Heart right ventricle (tissue), 16 donors: ENCODE measurements around the gene GPR179. TPM values are rescaled to one million over a fixed set of nuclear protein-coding genes. Genes with fewer than 3 reads are reported as not detected.
A peak's percentile ranks its signal among the peaks of the same experiment; 100 is the strongest.
"Not testable (repeated sequence)": the region's sequence is repeated elsewhere in the genome, so short reads cannot be mapped to it uniquely, and the experiment has no call there.

Experiments used
- ATAC-seq, 8 donors: fragments of 200-7000 bp; cut with Tn5 transposase; one replicate each; pipeline ENCODE4 v1.9.1; 2020; ENCODE audit warnings: mild to moderate bottlenecking in 8 of 8, moderate library complexity in 8 of 8, moderate number of reproducible peaks in 1 of 8
- DNase-seq, 2 donors: peaks; one replicate each; pipeline ENCODE4 v3.0.0-alpha.2; 2020
- H3K27ac ChIP-seq, 10 donors: fragments of 200-600 bp; sonication (generic) in 2 of 10; one replicate each; pipeline versions ENCODE4 v1.5.0 to v1.8.0; 2020 to 2022; ENCODE audit warnings: mild to moderate bottlenecking in 3 of 10
- H3K27me3 ChIP-seq, 7 donors: fragments of 200-600 bp; one replicate each; pipeline ENCODE4 v1.8.0; 2021 to 2022; ENCODE audit warnings: mild to moderate bottlenecking in 2 of 7
- H3K36me3 ChIP-seq, 9 donors: fragments of 200-600 bp; sonication (generic) in 1 of 9; one replicate each; pipeline versions ENCODE4 v1.5.0 to v1.8.0; 2020 to 2022; ENCODE audit warnings: mild to moderate bottlenecking in 2 of 9
- H3K4me1 ChIP-seq, 9 donors: fragments of 200-600 bp; sonication (generic) in 1 of 9; one replicate each; pipeline versions ENCODE4 v1.5.0 to v1.8.0; 2020 to 2022; ENCODE audit warnings: mild to moderate bottlenecking in 4 of 9
- H3K4me3 ChIP-seq, 10 donors: fragments of 200-600 bp; sonication (generic) in 2 of 10; one replicate each; pipeline versions ENCODE4 v1.5.0 to v1.8.0; 2020 to 2022; ENCODE audit warnings: mild to moderate bottlenecking in 7 of 10, moderate library complexity in 2 of 10
- H3K9me3 ChIP-seq, 11 donors: fragments of 200-600 bp in 10 of 11; sonication (generic) in 2 of 11; one replicate each; pipeline versions ENCODE4 v1.5.0 to v1.8.0; 2013 to 2022; ENCODE audit warnings: mild to moderate bottlenecking in 2 of 11, control low read depth in 1 of 11, moderate library complexity in 1 of 11
- CTCF ChIP-seq, 9 donors: fragments of 200-600 bp; sonication (generic) in 2 of 9; IDR thresholded peaks; one replicate each; pipeline versions ENCODE4 v1.5.0 to v1.8.0; 2021 to 2022; ENCODE audit warnings: antibody characterized with exemption in 9 of 9, mild to moderate bottlenecking in 5 of 9, moderate library complexity in 1 of 9
- WGBS, 2 donors: extraction: QIAGEN DNeasy Blood & Tissue Kit; methylation state at CpG; one replicate each; pipeline ENCODE4 v1.1.7; 2013; ENCODE audit warnings: inconsistent platforms in 1 of 2; 5-methylcytosine and 5-hydroxymethylcytosine counted together
- intact Hi-C, 10 donors: fragments of 100-400 bp; cut with DNase I; formaldehyde crosslinking; loops; one replicate each; pipeline versions ENCODE4 v1.11.1 to v1.14.2; 2022
- polyA plus RNA-seq, 2 donors: library from polyadenylated mRNA; stranded (reverse); fragments of 200-250 nt; gene quantifications; one replicate each; pipeline ENCODE4 v1.2.3, GENCODE V29; 2013
- total RNA-seq, 10 donors: library from RNA; stranded (reverse); fragmentation: NEBNext Ultra II Directional in 3 of 10; extraction: Animal tissue kit (Norgen Biotek cat#: 25700) in 3 of 10; gene quantifications; one replicate each; pipeline versions ENCODE4 v1.2.1 to v1.2.4, GENCODE V29; 2021 to 2023
- donor health status: Arrhythmogenic right ventricular cardiomyopathy.
- donor health status: ischemic (EF 13 %, LVEDD 7.1; RV severe dilation, severe dysfunction).
- donor health status: healthy with polysubstance abuse.
- donor health status: DM: no; HTN: yes; CAD: no.
- donor health status: DM: no; HTN: no; CAD: no.
- donor health status: ischemic (EF 25% LVEDD 6.9; RV normal size, moderate dysfunction).
- donor health status: ischemic (EF 25% LVEDD 5.7; RV mildly dilated, moderate dysfunction).
- donor health status: healthy.
- donor health status: DM: yes; HTN: yes; CAD: no.
- donor health status: Ischemic cardiomyopathy.
- donor health status: ischemic (EF 35%, LVEDD 5.7; RV mildly dilated, moderate dysfunction).
- donor health status: nonischemic (EF 11% LVEDD 7.7; RV severe dilation, severe dysfunction).
- donor health status: DM: yes; HTN: yes; CAD: no.
- donor health status: PGD.
- donor health status: ischemic (EF 29% LVEDD 5.4; RV normal size, mild dysfunction).
- donor health status: nonischemic (EF 23%, LVEDD 6.1; RV moderate dilation, normal function).

Gene GPR179
- total and polyA plus RNA-seq, 12 donors, result under 0.01 to 0.22 (median 0.06) TPM; not detected in 2

- Histone ChIP-seq H3K4me1 (peaks cover 0 to 3% (median 0%) of the 10 kb centered on the region in 9 donors), H3K27me3 (no peaks in the 10 kb centered on the region), H3K4me3 (no peak overlapping the region), H3K36me3 (peaks cover 0 to 88% (median 9%) of the 10 kb centered on the region in 9 donors), H3K27ac (no peak overlapping the region), H3K9me3 (no peaks in the 10 kb centered on the region)
- TF ChIP-seq CTCF (IDR thresholded peaks at IDR 0.05), result no peak
- ATAC-seq (peak in 1 of 8 donors; percentile 18), DNase-seq (no peak)
- WGBS, 2 donors, result 91 to 93% methylated on average over 10 of the region's 10 CpGs
- intact Hi-C loops, result loop anchor here in 1 of 10 donors (5.0 to 10.0 kb wide), 2 partner anchors 57 to 84 kb away; no protein-coding TSS in a partner anchor
These were observed 23.3 kb downstream of the GPR179 start for GRCh38 chr17:38320482-38320881.

- no peak for TF ChIP-seq CTCF (IDR thresholded peaks at IDR 0.05)
- intact Hi-C loops, result no loop called here
- peaks cover 0 to 90% (median 13%) of the 10 kb centered on the region in 9 donors for H3K36me3 ChIP-seq
- H3K4me3 ChIP-seq, result no peak overlapping the region
- no peaks in the 10 kb centered on the region for H3K27me3 ChIP-seq
- 86 to 87% methylated on average over 3 of the region's 3 CpGs for WGBS, 2 donors
- DNase-seq (no peak), ATAC-seq (no peak)
- H3K4me1 ChIP-seq, result no peaks in the 10 kb centered on the region
- H3K9me3 ChIP-seq, result no peaks in the 10 kb centered on the region
- H3K27ac ChIP-seq, result no peak overlapping the region
These were observed 26.7 kb downstream of the GPR179 start for GRCh38 chr17:38317081-38317480.

DNA sequence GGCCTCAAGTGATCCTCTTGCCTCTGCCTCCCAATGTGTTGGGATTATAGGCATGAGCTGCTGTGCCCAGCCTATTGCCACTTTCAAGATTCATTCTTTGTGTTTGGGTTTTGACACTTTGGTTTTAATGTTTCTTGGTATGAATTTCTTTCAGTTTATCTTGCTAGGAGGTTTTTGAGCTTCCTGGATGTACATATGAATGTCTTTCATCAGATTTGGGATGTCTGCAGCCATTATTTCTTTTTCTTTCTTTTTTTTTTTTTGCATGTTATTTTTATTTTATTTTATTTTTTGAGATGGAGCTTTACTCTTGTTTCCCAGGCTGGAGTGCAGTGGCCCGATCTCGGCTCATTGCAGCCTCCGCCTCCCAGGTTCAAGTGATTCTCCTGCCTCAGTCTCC, 28.3 kb downstream of the GPR179 start:
- Histone ChIP-seq H3K36me3 (peaks cover 0 to 89% (median 8%) of the 10 kb centered on the region in 9 donors), H3K9me3 (no peaks in the 10 kb centered on the region), H3K4me1 (no peaks in the 10 kb centered on the region), H3K4me3 (no peak overlapping the region), H3K27ac (no peak overlapping the region), H3K27me3 (no peaks in the 10 kb centered on the region)
- TF ChIP-seq CTCF (IDR thresholded peaks at IDR 0.05), result no peak
- ATAC-seq (no peak), DNase-seq (no peak)
- 67 to 83% methylated on average over 3 of the region's 3 CpGs for WGBS, 2 donors
- intact Hi-C loops, result no loop called here

DNA sequence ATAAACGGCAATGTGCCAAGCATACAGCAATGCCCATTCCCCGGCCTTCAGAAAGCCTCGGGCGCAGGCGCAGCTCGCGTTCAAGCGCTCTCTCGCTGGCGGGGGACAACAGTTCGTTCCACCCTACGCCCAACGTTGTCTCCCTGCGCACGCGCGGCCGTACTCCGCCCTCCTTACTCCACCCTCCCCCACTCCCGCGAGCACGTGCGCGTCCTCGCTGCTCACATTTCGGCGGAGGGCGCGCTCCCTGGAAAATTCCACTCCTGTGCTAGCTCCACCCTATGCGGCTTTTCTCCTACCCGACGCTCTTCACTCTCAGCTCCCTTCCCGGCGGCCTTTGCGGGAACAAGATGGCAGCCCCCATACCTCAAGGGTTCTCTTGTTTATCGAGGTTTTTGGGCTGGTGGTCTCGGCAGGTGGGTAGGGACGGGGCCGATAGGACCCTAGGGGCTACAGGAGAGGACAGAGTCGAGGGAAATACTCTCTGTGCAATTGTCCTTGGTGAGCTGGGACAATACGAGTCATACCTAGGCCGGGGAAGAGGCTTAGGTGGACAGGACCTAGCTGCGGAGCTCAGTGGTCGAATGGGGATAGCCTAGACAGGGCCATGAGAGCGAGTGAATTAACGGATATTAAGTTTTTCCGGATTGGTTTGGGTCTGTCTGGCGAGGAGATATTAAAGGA, 46.8 kb downstream of the GPR179 start, which contains the start of gene MRPL45:
TSS of gene MRPL45 (plus strand) at position 335 of the 684 bp plus-strand sequence. CDS start at position 351, 16 bp downstream.
- H3K4me1 ChIP-seq, intact Hi-C loops: not testable (repeated sequence)

GRCh38 chr17:38295602-38296365, 48.0 kb downstream of the GPR179 start:
- H3K4me3 ChIP-seq, H3K9me3 ChIP-seq: not testable (repeated sequence)

More for the DNA sequence above, 46.8 kb downstream of the GPR179 start, which contains the start of gene MRPL45:
- DNase-seq (peak; percentile 97 to 99), ATAC-seq (peak; percentile 99 to 100 (median 99))
- H3K4me3 ChIP-seq, result peak within 1 kb of the TSS; percentile 28 to 73 (median 61)
- H3K27ac ChIP-seq, result peak within 1 kb of the TSS in 9 of 10 donors; percentile 28 to 85 (median 70)
- H3K9me3 ChIP-seq, H3K27me3 ChIP-seq: not testable (repeated sequence)
- 0 to 1% methylated on average over 47 to 48 of the region's 48 CpGs for WGBS, 2 donors
- peaks cover 0 to 24% (median 4%) of the 10 kb centered on the region in 9 donors for H3K36me3 ChIP-seq

DNA sequence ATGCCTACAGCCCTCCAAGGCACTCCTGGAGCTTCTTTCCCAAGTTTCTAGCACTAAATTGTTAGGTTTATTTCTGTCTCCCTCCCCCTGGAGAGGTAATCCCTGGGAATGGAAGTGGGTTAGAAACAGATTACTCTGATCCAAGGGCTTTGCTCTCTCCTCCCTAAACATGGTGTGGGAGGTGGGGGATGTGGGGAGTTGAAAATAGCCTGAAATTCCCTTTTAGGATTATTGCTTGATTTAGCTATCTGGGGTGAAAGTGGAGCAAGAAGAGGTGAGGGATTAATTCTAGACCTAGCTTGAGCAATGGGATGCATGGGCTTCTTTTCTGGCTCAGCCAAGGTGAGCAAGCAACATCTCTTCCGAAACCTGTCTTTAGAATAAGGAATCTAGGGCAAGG, 54.0 kb downstream of the GPR179 start:
- intact Hi-C loops, H3K36me3 ChIP-seq, H3K4me3 ChIP-seq, DNase-seq, ATAC-seq, H3K9me3 ChIP-seq, H3K27me3 ChIP-seq, H3K27ac ChIP-seq: not testable (repeated sequence)
- peaks cover 0 to 11% (median 5%) of the 10 kb centered on the region in 9 donors for H3K4me1 ChIP-seq
- WGBS, 2 donors, result 88 to 90% methylated on average over 1 of the region's 1 CpG

More at GRCh38 chr17:38295602-38296365, 48.0 kb downstream of the GPR179 start:
- 77 to 79% methylated on average over 20 of the region's 21 CpGs for WGBS, 2 donors
- peaks cover 0 to 13% (median 0%) of the 10 kb centered on the region in 9 donors for H3K36me3 ChIP-seq
- ATAC-seq, H3K4me1 ChIP-seq, DNase-seq, H3K27me3 ChIP-seq, intact Hi-C loops: not testable (repeated sequence)
- H3K27ac ChIP-seq, result peak overlapping the region in 2 of 10 donors; percentile 76 to 85
